Measurements from ENCODE around the gene ZBTB20. TPM values are rescaled to one million over a fixed set of nuclear protein-coding genes. Genes with fewer than 3 reads are reported as not detected.

Gene ZBTB20
- polyA plus RNA-seq, 4 donors = 0.27 to 2.2 (median 1.3) TPM

DNA sequence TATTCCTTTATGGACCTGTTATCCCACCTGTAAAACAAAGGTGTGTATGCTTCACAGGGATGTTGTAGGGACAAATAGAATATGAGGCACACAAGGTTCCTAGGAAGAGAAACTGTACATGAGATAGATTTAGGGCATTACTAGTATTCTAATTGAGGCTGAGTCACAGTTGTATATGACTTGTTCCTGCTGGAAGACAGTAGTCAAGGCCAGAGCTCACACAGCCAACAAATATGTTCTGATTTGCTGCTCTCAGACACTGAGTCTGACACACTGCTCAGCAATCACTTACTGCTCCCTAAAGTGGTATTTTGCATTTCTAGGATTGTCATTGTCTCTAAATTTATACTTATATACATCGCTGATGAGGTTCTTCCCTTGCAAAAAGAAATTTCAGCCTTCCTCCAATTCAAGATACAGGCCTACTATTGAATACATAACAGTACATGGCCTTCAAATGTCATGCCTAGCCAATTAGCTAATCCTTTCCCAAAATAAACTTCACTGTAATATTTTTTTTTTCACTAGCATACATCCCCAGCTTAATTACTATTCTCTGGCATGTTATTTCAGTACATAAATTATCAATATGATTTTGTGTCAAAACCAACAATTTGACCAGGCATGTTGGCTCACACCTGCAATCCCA lies 783.4 kb downstream of the ZBTB20 start:
- WGBS, 3 donors = 77 to 100% (median 90%) methylated on average over 1 of the region's 1 CpG
- H3K27ac ChIP-seq (ENCODE audit: low read depth in 1 of 3, low read length in 2 of 3) = no peak overlapping the region

GRCh38 chr3:114362815-114363214 lies 784.3 kb downstream of the ZBTB20 start:
- H3K4me3 ChIP-seq (ENCODE audit: low read depth in 1 of 3, low read length in 3 of 3) = no peak overlapping the region
- no peak overlapping the region for H3K27ac ChIP-seq (ENCODE audit: low read depth in 1 of 3, low read length in 2 of 3)
- no peaks in the 10 kb centered on the region for H3K9me3 ChIP-seq (ENCODE audit: control insufficient read depth in 2 of 2, insufficient read depth in 1 of 2, low read depth in 1 of 2, low read length in 1 of 2)
- no peaks in the 10 kb centered on the region for H3K4me1 ChIP-seq (ENCODE audit: control insufficient read depth in 3 of 3, insufficient read depth in 2 of 3, low read depth in 1 of 3, low read length in 2 of 3)
- no peaks in the 10 kb centered on the region for H3K36me3 ChIP-seq (ENCODE audit: control insufficient read depth in 3 of 3, insufficient read depth in 2 of 3, low read depth in 1 of 3, low read length in 3 of 3)
- FAIRE-seq (no peak), DNase-seq (peak; percentile 20 to 29)
- WGBS, 3 donors = 76 to 88% (median 83%) methylated on average over 1 of the region's 1 CpG
- no peaks in the 10 kb centered on the region for H3K27me3 ChIP-seq (ENCODE audit: control insufficient read depth in 3 of 3, insufficient read depth in 3 of 3, low read length in 3 of 3)

More for the DNA sequence above, 783.4 kb downstream of the ZBTB20 start:
- no peaks in the 10 kb centered on the region for H3K27me3 ChIP-seq (ENCODE audit: control insufficient read depth in 3 of 3, insufficient read depth in 3 of 3, low read length in 3 of 3)
- H3K9me3 ChIP-seq (ENCODE audit: control insufficient read depth in 2 of 2, insufficient read depth in 1 of 2, low read depth in 1 of 2, low read length in 1 of 2) = no peaks in the 10 kb centered on the region
- no peak overlapping the region for H3K4me3 ChIP-seq (ENCODE audit: low read depth in 1 of 3, low read length in 3 of 3)
- no peaks in the 10 kb centered on the region for H3K4me1 ChIP-seq (ENCODE audit: control insufficient read depth in 3 of 3, insufficient read depth in 2 of 3, low read depth in 1 of 3, low read length in 2 of 3)
- FAIRE-seq (no peak), DNase-seq (peak in 1 of 2 donors; percentile 5)
- no peaks in the 10 kb centered on the region for H3K36me3 ChIP-seq (ENCODE audit: control insufficient read depth in 3 of 3, insufficient read depth in 2 of 3, low read depth in 1 of 3, low read length in 3 of 3)

DNA sequence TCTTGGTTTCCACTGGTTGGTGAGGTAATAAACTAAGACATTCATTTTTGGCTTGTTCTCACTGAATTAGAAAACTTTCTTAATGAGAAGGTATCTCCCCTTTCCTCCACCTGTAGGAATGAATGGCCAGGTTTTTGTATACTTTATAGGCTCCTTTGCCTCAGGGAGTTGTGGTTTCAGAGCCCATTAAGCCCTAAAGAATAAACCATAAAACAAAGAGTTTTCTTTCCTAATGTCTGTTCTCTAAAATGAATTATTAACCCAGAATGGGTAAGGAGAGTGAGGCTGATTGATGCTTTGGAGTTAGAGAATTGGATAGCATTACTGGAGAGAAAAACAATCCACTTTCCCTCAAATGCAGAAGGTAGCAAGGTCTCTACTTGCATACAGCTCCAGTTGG lies 785.7 kb downstream of the ZBTB20 start:
- FAIRE-seq = no peak
- H3K27me3 ChIP-seq (ENCODE audit: control insufficient read depth in 3 of 3, insufficient read depth in 3 of 3, low read length in 3 of 3) = no peaks in the 10 kb centered on the region

DNA sequence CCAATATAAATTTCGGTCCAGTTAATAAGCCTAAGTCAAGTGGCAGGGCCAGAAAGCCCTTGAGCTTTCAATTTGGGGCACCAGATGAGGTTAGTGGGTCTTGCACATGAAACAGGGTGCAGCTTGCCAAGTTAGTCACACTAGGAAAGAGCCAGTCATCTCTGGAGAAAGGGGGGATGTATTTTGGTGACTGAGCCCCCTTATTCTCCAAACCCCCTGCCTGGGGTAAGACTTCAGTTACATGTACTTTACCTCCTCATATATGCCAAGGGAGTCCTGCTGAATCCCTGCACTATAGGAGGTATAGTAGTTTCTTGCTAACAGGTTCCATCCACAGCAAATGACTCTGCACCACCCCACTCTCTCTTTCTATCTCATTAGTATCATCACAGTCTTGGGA lies 790.6 kb downstream of the ZBTB20 start:
- H3K27me3 ChIP-seq (ENCODE audit: control insufficient read depth in 3 of 3, insufficient read depth in 3 of 3, low read length in 3 of 3) = no peaks in the 10 kb centered on the region
- H3K27ac ChIP-seq (ENCODE audit: low read depth in 1 of 3, low read length in 2 of 3) = no peak overlapping the region
- H3K36me3 ChIP-seq (ENCODE audit: control insufficient read depth in 3 of 3, insufficient read depth in 2 of 3, low read depth in 1 of 3, low read length in 3 of 3) = peaks cover 0 to 4% (median 0%) of the 10 kb centered on the region in 3 donors
- no peak overlapping the region for H3K4me3 ChIP-seq (ENCODE audit: low read depth in 1 of 3, low read length in 3 of 3)
- H3K4me1 ChIP-seq (ENCODE audit: control insufficient read depth in 3 of 3, insufficient read depth in 2 of 3, low read depth in 1 of 3, low read length in 2 of 3) = no peaks in the 10 kb centered on the region
- 84 to 96% (median 86%) methylated on average over 1 of the region's 1 CpG for WGBS, 3 donors
- DNase-seq = no peak
- H3K9me3 ChIP-seq (ENCODE audit: control insufficient read depth in 2 of 2, insufficient read depth in 1 of 2, low read depth in 1 of 2, low read length in 1 of 2) = peaks cover 0 to 3% of the 10 kb centered on the region in 2 donors
- no peak for FAIRE-seq

More for the DNA sequence above, 785.7 kb downstream of the ZBTB20 start:
- no peaks in the 10 kb centered on the region for H3K9me3 ChIP-seq (ENCODE audit: control insufficient read depth in 2 of 2, insufficient read depth in 1 of 2, low read depth in 1 of 2, low read length in 1 of 2)
- H3K27ac ChIP-seq (ENCODE audit: low read depth in 1 of 3, low read length in 2 of 3) = no peak overlapping the region
- no peak for DNase-seq
- no peaks in the 10 kb centered on the region for H3K4me1 ChIP-seq (ENCODE audit: control insufficient read depth in 3 of 3, insufficient read depth in 2 of 3, low read depth in 1 of 3, low read length in 2 of 3)
- H3K4me3 ChIP-seq (ENCODE audit: low read depth in 1 of 3, low read length in 3 of 3) = no peak overlapping the region
- no peaks in the 10 kb centered on the region for H3K36me3 ChIP-seq (ENCODE audit: control insufficient read depth in 3 of 3, insufficient read depth in 2 of 3, low read depth in 1 of 3, low read length in 3 of 3)

GRCh38 chr3:114356066-114356465 lies 791.0 kb downstream of the ZBTB20 start:
- Histone ChIP-seq H3K4me3 (ENCODE audit: low read depth in 1 of 3, low read length in 3 of 3) (no peak overlapping the region), H3K27me3 (ENCODE audit: control insufficient read depth in 3 of 3, insufficient read depth in 3 of 3, low read length in 3 of 3) (no peaks in the 10 kb centered on the region), H3K36me3 (ENCODE audit: control insufficient read depth in 3 of 3, insufficient read depth in 2 of 3, low read depth in 1 of 3, low read length in 3 of 3) (peaks cover 0 to 9% (median 0%) of the 10 kb centered on the region in 3 donors), H3K9me3 (ENCODE audit: control insufficient read depth in 2 of 2, insufficient read depth in 1 of 2, low read depth in 1 of 2, low read length in 1 of 2) (peaks cover 0 to 7% of the 10 kb centered on the region in 2 donors), H3K4me1 (ENCODE audit: control insufficient read depth in 3 of 3, insufficient read depth in 2 of 3, low read depth in 1 of 3, low read length in 2 of 3) (no peaks in the 10 kb centered on the region), H3K27ac (ENCODE audit: low read depth in 1 of 3, low read length in 2 of 3) (no peak overlapping the region)
- WGBS, 3 donors = 71 to 92% (median 86%) methylated on average over 4 of the region's 4 CpGs
- FAIRE-seq (no peak), DNase-seq (no peak)

- FAIRE-seq (no peak), DNase-seq (no peak)
- Histone ChIP-seq H3K27ac (ENCODE audit: low read depth in 1 of 3, low read length in 2 of 3) (no peak overlapping the region), H3K36me3 (ENCODE audit: control insufficient read depth in 3 of 3, insufficient read depth in 2 of 3, low read depth in 1 of 3, low read length in 3 of 3) (peaks cover 0 to 13% (median 3%) of the 10 kb centered on the region in 3 donors), H3K4me3 (ENCODE audit: low read depth in 1 of 3, low read length in 3 of 3) (no peak overlapping the region), H3K4me1 (ENCODE audit: control insufficient read depth in 3 of 3, insufficient read depth in 2 of 3, low read depth in 1 of 3, low read length in 2 of 3) (no peaks in the 10 kb centered on the region), H3K27me3 (ENCODE audit: control insufficient read depth in 3 of 3, insufficient read depth in 3 of 3, low read length in 3 of 3) (no peaks in the 10 kb centered on the region), H3K9me3 (ENCODE audit: control insufficient read depth in 2 of 2, insufficient read depth in 1 of 2, low read depth in 1 of 2, low read length in 1 of 2) (peaks cover 0 to 9% of the 10 kb centered on the region in 2 donors)
Measured at GRCh38 chr3:114355653-114356052, 791.4 kb downstream of the ZBTB20 start.

- Histone ChIP-seq H3K27ac (ENCODE audit: low read depth in 1 of 3, low read length in 2 of 3) (no peak overlapping the region), H3K4me3 (ENCODE audit: low read depth in 1 of 3, low read length in 3 of 3) (no peak overlapping the region), H3K4me1 (ENCODE audit: control insufficient read depth in 3 of 3, insufficient read depth in 2 of 3, low read depth in 1 of 3, low read length in 2 of 3) (no peaks in the 10 kb centered on the region), H3K27me3 (ENCODE audit: control insufficient read depth in 3 of 3, insufficient read depth in 3 of 3, low read length in 3 of 3) (no peaks in the 10 kb centered on the region), H3K9me3 (ENCODE audit: control insufficient read depth in 2 of 2, insufficient read depth in 1 of 2, low read depth in 1 of 2, low read length in 1 of 2) (peaks cover 0 to 9% of the 10 kb centered on the region in 2 donors), H3K36me3 (ENCODE audit: control insufficient read depth in 3 of 3, insufficient read depth in 2 of 3, low read depth in 1 of 3, low read length in 3 of 3) (peaks cover 0 to 25% (median 6%) of the 10 kb centered on the region in 3 donors)
- 97 to 98% (median 98%) methylated on average over 9 of the region's 9 CpGs for WGBS, 3 donors
- FAIRE-seq (no peak), DNase-seq (no peak)
Measured at GRCh38 chr3:114351822-114352145, 795.3 kb downstream of the ZBTB20 start.

DNA sequence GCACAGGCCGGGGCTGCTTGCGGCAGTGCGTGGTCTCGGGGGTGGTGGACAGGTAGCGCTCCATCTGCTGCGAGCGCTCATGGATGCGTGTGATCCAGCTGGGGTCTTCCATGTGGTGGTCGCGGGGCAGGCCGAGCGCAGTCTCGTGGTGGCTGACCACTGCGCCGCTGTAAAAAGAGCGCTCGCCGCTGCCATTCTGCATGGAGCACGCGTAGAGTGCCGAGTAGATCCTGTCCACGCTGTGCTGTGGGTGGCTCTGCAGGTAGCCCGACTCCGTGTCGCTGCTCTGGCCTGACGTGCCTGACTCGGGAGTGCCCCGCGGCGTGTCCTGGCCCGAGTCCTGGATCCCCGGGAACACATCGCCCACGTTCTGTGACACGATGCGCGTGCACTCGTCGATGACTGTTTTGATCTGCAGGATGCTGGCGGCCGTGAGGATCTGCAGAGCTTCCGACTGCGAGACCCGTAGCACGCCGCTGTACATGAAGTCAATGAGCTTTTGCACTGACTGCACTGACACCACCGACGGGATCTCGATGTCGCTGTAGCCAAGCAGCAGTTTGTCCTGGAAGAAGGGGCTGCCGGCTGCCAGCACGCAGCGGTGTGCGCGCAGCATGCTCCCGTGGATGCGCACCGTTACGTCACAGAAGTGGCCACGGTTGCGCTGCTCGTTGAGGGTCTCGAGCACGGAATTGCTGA lies 795.8 kb downstream of the ZBTB20 start:
- no peak for DNase-seq
- no peak for FAIRE-seq
- Histone ChIP-seq H3K27ac (ENCODE audit: low read depth in 1 of 3, low read length in 2 of 3) (no peak overlapping the region), H3K4me1 (ENCODE audit: control insufficient read depth in 3 of 3, insufficient read depth in 2 of 3, low read depth in 1 of 3, low read length in 2 of 3) (no peaks in the 10 kb centered on the region), H3K36me3 (ENCODE audit: control insufficient read depth in 3 of 3, insufficient read depth in 2 of 3, low read depth in 1 of 3, low read length in 3 of 3) (peaks cover 0 to 27% (median 6%) of the 10 kb centered on the region in 3 donors), H3K4me3 (ENCODE audit: low read depth in 1 of 3, low read length in 3 of 3) (no peak overlapping the region), H3K9me3 (ENCODE audit: control insufficient read depth in 2 of 2, insufficient read depth in 1 of 2, low read depth in 1 of 2, low read length in 1 of 2) (peaks cover 0 to 9% of the 10 kb centered on the region in 2 donors), H3K27me3 (ENCODE audit: control insufficient read depth in 3 of 3, insufficient read depth in 3 of 3, low read length in 3 of 3) (no peaks in the 10 kb centered on the region)
- WGBS, 3 donors = 97 to 98% (median 98%) methylated on average over 60 to 64 of the region's 64 CpGs
